ENCODE data around the gene SCO2.

GRCh38 chr22:50479721-50480120 is 45.7 kb downstream of the SCO2 start:
- TF ChIP-seq, protein P1, sequence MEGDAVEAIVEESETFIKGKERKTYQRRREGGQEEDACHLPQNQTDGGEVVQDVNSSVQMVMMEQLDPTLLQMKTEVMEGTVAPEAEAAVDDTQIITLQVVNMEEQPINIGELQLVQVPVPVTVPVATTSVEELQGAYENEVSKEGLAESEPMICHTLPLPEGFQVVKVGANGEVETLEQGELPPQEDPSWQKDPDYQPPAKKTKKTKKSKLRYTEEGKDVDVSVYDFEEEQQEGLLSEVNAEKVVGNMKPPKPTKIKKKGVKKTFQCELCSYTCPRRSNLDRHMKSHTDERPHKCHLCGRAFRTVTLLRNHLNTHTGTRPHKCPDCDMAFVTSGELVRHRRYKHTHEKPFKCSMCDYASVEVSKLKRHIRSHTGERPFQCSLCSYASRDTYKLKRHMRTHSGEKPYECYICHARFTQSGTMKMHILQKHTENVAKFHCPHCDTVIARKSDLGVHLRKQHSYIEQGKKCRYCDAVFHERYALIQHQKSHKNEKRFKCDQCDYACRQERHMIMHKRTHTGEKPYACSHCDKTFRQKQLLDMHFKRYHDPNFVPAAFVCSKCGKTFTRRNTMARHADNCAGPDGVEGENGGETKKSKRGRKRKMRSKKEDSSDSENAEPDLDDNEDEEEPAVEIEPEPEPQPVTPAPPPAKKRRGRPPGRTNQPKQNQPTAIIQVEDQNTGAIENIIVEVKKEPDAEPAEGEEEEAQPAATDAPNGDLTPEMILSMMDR (IDR thresholded peaks at IDR 0.05): no peak
- TF ChIP-seq EP300 (IDR thresholded peaks at IDR 0.05) (no peak), POLR2A (IDR thresholded peaks at IDR 0.05) (no peak)

Data from tibial nerve (tissue), 4 donors.